Measurements from ENCODE around the gene TBL1Y.

TBL1Y gene

DNA sequence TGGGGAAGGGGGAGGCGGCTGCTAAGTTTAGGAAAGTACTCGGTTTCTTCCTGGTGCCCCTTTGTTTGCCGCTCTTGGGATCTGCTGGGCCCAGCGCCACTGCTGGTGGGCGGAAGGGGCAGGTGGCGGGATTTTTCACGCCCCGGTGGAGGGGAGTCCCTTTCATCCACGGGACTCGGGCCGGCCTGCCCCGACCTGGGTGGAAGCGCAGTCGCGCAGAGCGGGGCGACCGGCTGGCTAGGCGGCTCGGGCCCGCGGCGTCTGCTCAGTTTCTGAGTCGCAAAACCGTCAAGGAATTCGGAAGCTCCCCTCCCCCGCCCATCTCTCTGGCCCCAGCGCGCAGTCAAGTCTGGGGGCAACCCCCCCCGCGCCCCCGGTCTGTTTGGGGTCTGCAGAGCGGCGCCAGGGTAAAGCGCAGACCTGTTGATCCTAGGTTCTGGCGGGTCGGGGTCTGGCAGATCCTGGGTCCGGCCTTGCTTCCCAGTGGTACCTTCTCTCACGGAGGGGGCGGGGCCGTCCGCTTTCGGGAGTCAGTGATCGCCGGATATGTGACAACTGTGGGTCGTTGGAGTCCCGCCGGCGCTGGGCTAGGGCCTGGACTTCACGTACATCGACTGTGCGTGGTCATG is 870 bp downstream of the TBL1Y start, which contains the start of gene AMELY:
Gene AMELY, minus strand, starts transcription at position 500 of the 629 bp plus-strand sequence. CDS start 39,144 bp downstream, outside the sequence.
- TF ChIP-seq, protein P1, sequence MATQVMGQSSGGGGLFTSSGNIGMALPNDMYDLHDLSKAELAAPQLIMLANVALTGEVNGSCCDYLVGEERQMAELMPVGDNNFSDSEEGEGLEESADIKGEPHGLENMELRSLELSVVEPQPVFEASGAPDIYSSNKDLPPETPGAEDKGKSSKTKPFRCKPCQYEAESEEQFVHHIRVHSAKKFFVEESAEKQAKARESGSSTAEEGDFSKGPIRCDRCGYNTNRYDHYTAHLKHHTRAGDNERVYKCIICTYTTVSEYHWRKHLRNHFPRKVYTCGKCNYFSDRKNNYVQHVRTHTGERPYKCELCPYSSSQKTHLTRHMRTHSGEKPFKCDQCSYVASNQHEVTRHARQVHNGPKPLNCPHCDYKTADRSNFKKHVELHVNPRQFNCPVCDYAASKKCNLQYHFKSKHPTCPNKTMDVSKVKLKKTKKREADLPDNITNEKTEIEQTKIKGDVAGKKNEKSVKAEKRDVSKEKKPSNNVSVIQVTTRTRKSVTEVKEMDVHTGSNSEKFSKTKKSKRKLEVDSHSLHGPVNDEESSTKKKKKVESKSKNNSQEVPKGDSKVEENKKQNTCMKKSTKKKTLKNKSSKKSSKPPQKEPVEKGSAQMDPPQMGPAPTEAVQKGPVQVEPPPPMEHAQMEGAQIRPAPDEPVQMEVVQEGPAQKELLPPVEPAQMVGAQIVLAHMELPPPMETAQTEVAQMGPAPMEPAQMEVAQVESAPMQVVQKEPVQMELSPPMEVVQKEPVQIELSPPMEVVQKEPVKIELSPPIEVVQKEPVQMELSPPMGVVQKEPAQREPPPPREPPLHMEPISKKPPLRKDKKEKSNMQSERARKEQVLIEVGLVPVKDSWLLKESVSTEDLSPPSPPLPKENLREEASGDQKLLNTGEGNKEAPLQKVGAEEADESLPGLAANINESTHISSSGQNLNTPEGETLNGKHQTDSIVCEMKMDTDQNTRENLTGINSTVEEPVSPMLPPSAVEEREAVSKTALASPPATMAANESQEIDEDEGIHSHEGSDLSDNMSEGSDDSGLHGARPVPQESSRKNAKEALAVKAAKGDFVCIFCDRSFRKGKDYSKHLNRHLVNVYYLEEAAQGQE (IDR thresholded peaks at IDR 0.05; ENCODE audit: insufficient replicate concordance, low read depth): no peak
- TF ChIP-seq POLR2AphosphoS5 (IDR thresholded peaks at IDR 0.05; ENCODE audit: low read depth) (no peak), SPI1 (IDR thresholded peaks at IDR 0.05; ENCODE audit: borderline replicate concordance, low read depth) (no peak), GABPA (IDR thresholded peaks at IDR 0.05; ENCODE audit: low read depth) (no peak)
- TF ChIP-seq, protein P2, sequence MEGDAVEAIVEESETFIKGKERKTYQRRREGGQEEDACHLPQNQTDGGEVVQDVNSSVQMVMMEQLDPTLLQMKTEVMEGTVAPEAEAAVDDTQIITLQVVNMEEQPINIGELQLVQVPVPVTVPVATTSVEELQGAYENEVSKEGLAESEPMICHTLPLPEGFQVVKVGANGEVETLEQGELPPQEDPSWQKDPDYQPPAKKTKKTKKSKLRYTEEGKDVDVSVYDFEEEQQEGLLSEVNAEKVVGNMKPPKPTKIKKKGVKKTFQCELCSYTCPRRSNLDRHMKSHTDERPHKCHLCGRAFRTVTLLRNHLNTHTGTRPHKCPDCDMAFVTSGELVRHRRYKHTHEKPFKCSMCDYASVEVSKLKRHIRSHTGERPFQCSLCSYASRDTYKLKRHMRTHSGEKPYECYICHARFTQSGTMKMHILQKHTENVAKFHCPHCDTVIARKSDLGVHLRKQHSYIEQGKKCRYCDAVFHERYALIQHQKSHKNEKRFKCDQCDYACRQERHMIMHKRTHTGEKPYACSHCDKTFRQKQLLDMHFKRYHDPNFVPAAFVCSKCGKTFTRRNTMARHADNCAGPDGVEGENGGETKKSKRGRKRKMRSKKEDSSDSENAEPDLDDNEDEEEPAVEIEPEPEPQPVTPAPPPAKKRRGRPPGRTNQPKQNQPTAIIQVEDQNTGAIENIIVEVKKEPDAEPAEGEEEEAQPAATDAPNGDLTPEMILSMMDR (IDR thresholded peaks at IDR 0.05; ENCODE audit: insufficient read depth, low read length): no peak
- no peak for DNase-seq (ENCODE audit: low read depth in 1 of 2, low spot score in 1 of 2)

DNA sequence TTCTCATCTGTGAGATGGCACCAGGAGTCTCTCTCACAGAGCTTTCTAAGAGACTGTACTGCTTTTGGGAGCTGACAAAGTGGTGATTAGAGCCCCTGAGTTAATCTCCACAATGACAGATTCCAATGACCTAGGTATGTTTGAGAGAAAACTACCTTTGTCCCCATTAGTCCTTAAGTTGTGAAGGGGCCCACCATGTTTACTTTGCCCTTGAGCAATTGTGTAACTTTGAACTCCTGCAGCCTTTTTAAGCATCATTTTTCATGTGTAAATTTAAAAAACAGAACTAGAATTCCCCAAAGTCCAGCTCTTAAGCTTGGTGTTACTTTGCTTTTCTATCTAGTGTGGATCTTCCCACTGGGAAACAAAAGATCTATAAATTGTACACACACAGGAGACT is 2.9 kb downstream of the TBL1Y start:
- Histone ChIP-seq H3K4me3 (replicated peaks; ENCODE audit: insufficient read depth, low read length) (no peak overlapping the region), H3K27ac (replicated peaks) (no peak overlapping the region), H3K27me3 (ENCODE audit: insufficient read depth, poor library complexity, severe bottlenecking) (no peaks in the 10 kb centered on the region)
- no peak for DNase-seq (ENCODE audit: low read depth in 1 of 2, low spot score in 1 of 2)
- TF ChIP-seq, protein P2 (IDR thresholded peaks at IDR 0.05; ENCODE audit: insufficient read depth, low read length): no peak
- no peak for TF ChIP-seq GABPA (IDR thresholded peaks at IDR 0.05; ENCODE audit: low read depth)
- no peak for TF ChIP-seq POLR2AphosphoS5 (IDR thresholded peaks at IDR 0.05; ENCODE audit: low read depth)
- TF ChIP-seq, protein P1 (IDR thresholded peaks at IDR 0.05; ENCODE audit: insufficient replicate concordance, low read depth): no peak
- no peak for TF ChIP-seq SPI1 (IDR thresholded peaks at IDR 0.05; ENCODE audit: borderline replicate concordance, low read depth)

More for the DNA sequence above, 870 bp downstream of the TBL1Y start, which contains the start of gene AMELY:
- Histone ChIP-seq H3K4me3 (replicated peaks; ENCODE audit: insufficient read depth, low read length) (no peak within 1 kb of the TSS), H3K27me3 (ENCODE audit: insufficient read depth, poor library complexity, severe bottlenecking) (no peaks in the 10 kb centered on the region), H3K27ac (replicated peaks) (no peak within 1 kb of the TSS)

DNA sequence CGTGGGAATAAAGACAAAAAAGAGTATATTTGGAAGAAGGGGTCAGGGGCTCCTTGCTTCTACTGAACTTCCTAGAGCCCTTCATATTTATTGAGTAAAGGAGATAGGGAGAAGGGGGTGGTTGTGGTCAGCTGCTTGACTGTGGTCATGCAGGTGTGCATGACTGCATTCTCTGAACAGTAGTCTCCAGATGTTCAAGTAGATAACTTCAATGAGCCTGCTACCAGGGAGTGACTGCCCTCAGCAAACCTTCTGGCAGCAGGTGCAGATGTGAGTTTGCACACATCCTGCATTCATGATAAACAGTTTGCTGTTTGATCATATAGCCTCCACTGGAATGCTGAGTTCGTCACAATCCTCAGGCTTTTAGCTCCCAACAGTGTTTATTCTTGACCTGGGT is 10.6 kb downstream of the TBL1Y start:
- Histone ChIP-seq H3K27me3 (ENCODE audit: insufficient read depth, poor library complexity, severe bottlenecking) (no peaks in the 10 kb centered on the region), H3K4me3 (replicated peaks; ENCODE audit: insufficient read depth, low read length) (no peak overlapping the region), H3K27ac (replicated peaks) (no peak overlapping the region)
- DNase-seq (ENCODE audit: low read depth in 1 of 2, low spot score in 1 of 2): no peak
- TF ChIP-seq, protein P1 (IDR thresholded peaks at IDR 0.05; ENCODE audit: insufficient replicate concordance, low read depth): no peak
- TF ChIP-seq, protein P2 (IDR thresholded peaks at IDR 0.05; ENCODE audit: insufficient read depth, low read length): no peak
- TF ChIP-seq GABPA (IDR thresholded peaks at IDR 0.05; ENCODE audit: low read depth) (no peak), SPI1 (IDR thresholded peaks at IDR 0.05; ENCODE audit: borderline replicate concordance, low read depth) (no peak), POLR2AphosphoS5 (IDR thresholded peaks at IDR 0.05; ENCODE audit: low read depth) (no peak)

Data from HL-60 (cell line).